GM06990 (cell line): ENCODE measurements around the gene FOXRED1.
"Not testable (repeated sequence)": the region's sequence is repeated elsewhere in the genome, so short reads cannot be mapped to it uniquely, and the experiment has no call there.

ENCODE experiments used
- DNase-seq: peaks from one replicate; pipeline ENCODE4 v3.0.0-alpha.2; 2011; ENCODE audit not compliant: insufficient read length; ENCODE audit errors: extremely low read depth
- H3K27me3 ChIP-seq: replicated peaks from 2 replicates; pipeline ENCODE4 v1.6.0; 2011; ENCODE audit warnings: low read length; ENCODE audit not compliant: control insufficient read depth, insufficient read depth
- H3K36me3 ChIP-seq: 2 replicates; pipeline ENCODE4 v1.5.1; 2011; ENCODE audit warnings: low read length; ENCODE audit not compliant: control insufficient read depth, insufficient read depth
- H3K4me3 ChIP-seq: replicated peaks from 2 replicates; pipeline ENCODE4 v1.5.1; 2011; ENCODE audit warnings: low read depth, mild to moderate bottlenecking, control low read depth, low read length
- TF ChIP-seq, protein P1 (sequence below): IDR thresholded peaks from 2 replicates; pipeline ENCODE4 v1.5.1; 2011; ENCODE audit warnings: low read length, control low read depth, mild to moderate bottlenecking, inconsistent platforms; ENCODE audit not compliant: insufficient read depth, poor library complexity, severe bottlenecking

FOXRED1 gene

DNA sequence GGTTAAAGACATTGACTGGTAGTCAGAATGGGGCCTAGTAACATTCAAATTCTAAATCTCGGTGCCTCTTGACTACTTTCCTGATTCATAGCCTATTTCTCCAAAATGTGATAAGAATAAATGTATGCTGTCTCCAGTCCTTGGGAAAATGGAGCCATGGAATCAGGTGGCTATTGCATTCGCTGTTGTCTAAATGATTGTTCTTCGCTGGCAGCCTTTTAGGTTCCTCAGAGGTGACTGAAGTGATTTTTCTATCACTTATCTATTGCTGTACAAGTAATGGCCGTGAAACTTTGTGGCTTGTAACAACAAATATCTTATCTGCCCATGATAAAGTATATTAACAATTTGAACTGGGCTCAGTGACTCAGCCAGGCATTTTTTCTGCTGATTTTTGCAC, 15.7 kb upstream of the FOXRED1 start:
- H3K36me3 ChIP-seq: peaks cover 6% of the 10 kb centered on the region
- no peak for DNase-seq
- no peak overlapping the region for H3K4me3 ChIP-seq
- TF ChIP-seq, protein P1, sequence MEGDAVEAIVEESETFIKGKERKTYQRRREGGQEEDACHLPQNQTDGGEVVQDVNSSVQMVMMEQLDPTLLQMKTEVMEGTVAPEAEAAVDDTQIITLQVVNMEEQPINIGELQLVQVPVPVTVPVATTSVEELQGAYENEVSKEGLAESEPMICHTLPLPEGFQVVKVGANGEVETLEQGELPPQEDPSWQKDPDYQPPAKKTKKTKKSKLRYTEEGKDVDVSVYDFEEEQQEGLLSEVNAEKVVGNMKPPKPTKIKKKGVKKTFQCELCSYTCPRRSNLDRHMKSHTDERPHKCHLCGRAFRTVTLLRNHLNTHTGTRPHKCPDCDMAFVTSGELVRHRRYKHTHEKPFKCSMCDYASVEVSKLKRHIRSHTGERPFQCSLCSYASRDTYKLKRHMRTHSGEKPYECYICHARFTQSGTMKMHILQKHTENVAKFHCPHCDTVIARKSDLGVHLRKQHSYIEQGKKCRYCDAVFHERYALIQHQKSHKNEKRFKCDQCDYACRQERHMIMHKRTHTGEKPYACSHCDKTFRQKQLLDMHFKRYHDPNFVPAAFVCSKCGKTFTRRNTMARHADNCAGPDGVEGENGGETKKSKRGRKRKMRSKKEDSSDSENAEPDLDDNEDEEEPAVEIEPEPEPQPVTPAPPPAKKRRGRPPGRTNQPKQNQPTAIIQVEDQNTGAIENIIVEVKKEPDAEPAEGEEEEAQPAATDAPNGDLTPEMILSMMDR: no peak
- no peaks in the 10 kb centered on the region for H3K27me3 ChIP-seq

DNA sequence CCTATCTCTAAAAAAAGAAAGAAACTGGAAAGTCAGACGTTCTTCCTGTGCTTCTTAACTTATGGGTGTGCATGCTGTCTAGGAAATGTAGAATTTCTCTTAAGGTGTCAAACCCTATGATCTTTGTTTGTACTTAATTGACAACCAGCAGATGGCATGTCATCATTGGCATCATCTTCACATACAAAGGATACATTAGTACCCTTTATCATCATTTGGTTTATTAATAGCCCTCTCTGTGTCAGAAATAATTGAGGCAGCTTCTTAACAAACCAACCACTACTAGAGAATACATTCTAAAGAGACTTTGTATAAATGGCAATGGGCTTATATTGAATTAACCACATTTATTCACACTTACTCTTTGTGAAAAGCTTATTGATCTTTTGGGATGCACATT, 14.1 kb upstream of the FOXRED1 start:
- TF ChIP-seq, protein P1: no peak
- Histone ChIP-seq H3K4me3 (no peak overlapping the region), H3K36me3 (peaks cover 6% of the 10 kb centered on the region), H3K27me3 (no peaks in the 10 kb centered on the region)
- DNase-seq: no peak

DNA sequence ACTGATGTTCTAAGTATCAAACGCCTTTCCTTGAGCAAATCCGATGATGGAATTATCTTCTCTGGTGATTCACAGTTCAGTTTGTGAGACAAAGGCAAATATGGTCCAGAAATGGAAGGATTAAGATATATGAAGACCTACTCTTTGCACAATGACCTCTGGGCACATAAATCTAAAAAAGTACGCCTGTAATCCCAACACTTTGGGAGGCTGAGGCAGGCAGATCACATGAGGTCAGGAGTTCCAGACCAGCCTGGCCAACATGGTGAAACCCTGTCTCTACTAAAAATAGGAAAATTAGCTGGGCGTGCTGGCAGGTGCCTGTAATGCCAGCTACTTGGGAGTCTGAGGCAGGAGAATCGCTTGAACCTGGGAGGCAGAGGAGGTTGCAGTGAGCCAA, 13.4 kb upstream of the FOXRED1 start:
- H3K36me3 ChIP-seq, H3K27me3 ChIP-seq, DNase-seq, H3K4me3 ChIP-seq: not testable (repeated sequence)

DNA sequence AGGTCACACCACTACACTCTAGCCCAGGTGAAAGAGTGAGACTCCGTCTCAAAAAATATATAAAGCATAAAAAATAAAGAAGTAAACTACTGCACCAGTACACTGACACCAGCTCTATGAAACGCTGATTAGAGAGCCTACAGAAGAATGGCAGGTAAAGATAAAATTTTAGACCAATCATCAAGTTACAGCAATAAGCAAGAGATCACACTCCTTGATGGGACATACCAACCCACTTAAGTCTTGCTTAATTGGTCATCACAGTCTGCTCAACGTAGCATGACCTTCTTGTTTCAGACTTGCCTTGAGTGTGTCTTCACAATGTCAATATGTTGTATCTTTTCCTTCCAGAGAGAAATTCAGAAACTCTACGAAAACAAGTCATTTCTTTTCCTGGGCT, 12.7 kb upstream of the FOXRED1 start:
- Histone ChIP-seq H3K27me3 (no peaks in the 10 kb centered on the region), H3K36me3 (peaks cover 6% of the 10 kb centered on the region), H3K4me3 (no peak overlapping the region)
- DNase-seq: no peak
- TF ChIP-seq, protein P1: no peak

DNA sequence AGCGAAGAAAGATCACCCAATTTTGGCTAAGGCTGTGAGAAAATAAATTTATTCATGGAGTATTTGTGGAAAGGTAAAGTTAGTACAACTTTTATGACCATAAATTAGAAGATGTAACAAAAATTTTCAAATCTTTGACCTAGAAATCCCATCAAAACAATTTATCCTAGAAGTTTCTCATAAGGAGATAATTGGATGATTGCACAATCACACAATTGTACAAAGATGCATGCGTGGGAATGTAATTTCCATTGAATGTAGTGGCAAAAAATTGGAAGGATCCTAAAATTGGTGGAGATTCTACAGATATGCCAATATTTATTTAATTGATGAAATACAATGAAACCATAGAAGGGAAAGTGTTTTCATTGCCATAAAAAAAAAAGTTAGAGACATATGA, 11.8 kb upstream of the FOXRED1 start:
- Histone ChIP-seq H3K36me3 (peaks cover 8% of the 10 kb centered on the region), H3K27me3 (no peaks in the 10 kb centered on the region), H3K4me3 (no peak overlapping the region)
- TF ChIP-seq, protein P1: no peak
- no peak for DNase-seq

DNA sequence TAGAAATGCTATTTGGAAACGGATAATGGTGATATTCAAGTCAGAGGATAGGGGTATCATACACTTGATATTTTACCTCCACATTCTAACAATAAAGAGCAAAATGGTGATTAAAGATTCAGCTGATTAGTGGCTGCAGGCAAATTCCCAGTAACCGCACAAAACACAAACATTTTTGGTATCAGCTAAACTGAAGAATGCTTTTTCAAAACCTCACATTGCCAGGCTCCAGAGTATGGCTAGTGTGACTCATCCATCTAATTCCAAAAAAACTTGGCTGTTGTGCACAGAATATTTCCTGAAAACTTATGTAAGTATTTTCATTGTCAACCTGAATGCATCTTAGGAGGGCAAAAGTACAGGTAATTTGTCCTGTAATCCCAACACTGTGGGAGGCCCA, 11.2 kb upstream of the FOXRED1 start:
- H3K36me3 ChIP-seq: peaks cover 7% of the 10 kb centered on the region
- TF ChIP-seq, protein P1: no peak
- H3K27me3 ChIP-seq: no peaks in the 10 kb centered on the region
- no peak for DNase-seq
- H3K4me3 ChIP-seq: no peak overlapping the region
